Measurements from ENCODE around the gene KAZN.

KAZN gene

DNA sequence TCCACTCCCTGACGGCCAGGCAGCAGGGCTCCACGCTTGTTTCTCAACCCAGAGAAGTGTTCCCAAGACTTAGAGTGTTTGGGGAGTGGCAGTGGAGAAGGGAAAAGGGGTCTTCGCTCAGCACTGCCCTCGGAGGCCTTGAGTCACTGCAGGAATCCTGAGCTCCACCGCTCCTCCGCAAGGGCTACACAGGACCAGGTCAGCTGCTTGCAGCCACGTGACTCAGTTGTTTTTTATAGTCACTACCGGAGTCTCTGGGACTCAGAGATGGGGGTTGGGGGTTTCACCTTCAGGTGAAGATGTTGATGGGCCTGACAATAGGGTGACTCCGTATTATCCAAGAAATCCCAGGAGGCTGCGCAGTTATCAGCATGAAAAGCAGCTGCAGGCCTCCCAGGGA is 478.9 kb downstream of the KAZN start:
- H3K27ac ChIP-seq (ENCODE audit: insufficient read depth, low read length, poor library complexity, severe bottlenecking): no peak overlapping the region
- no peak overlapping the region for H3K4me3 ChIP-seq (ENCODE audit: insufficient read depth, low read depth, low read length, poor library complexity, severe bottlenecking)
- no peaks in the 10 kb centered on the region for H3K36me3 ChIP-seq (ENCODE audit: control insufficient read depth, insufficient read depth, low read length)
- no peaks in the 10 kb centered on the region for H3K9me3 ChIP-seq (ENCODE audit: control insufficient read depth, low read length)
- H3K27me3 ChIP-seq (replicated peaks; ENCODE audit: control insufficient read depth, insufficient read depth, low read length, poor library complexity, severe bottlenecking): no peaks in the 10 kb centered on the region
- no peak for DNase-seq
- no peaks in the 10 kb centered on the region for H3K4me1 ChIP-seq (ENCODE audit: control insufficient read depth, insufficient read depth, low read length, poor library complexity, severe bottlenecking)

- Histone ChIP-seq H3K36me3 (ENCODE audit: control insufficient read depth, insufficient read depth, low read length) (no peaks in the 10 kb centered on the region), H3K4me1 (ENCODE audit: control insufficient read depth, insufficient read depth, low read length, poor library complexity, severe bottlenecking) (no peaks in the 10 kb centered on the region), H3K27me3 (replicated peaks; ENCODE audit: control insufficient read depth, insufficient read depth, low read length, poor library complexity, severe bottlenecking) (no peaks in the 10 kb centered on the region), H3K9me3 (ENCODE audit: control insufficient read depth, low read length) (no peaks in the 10 kb centered on the region), H3K4me3 (ENCODE audit: insufficient read depth, low read depth, low read length, poor library complexity, severe bottlenecking) (no peak overlapping the region), H3K27ac (ENCODE audit: insufficient read depth, low read length, poor library complexity, severe bottlenecking) (no peak overlapping the region)
- no peak for DNase-seq
Measured at GRCh38 chr1:15080328-15081007, 482.0 kb downstream of the KAZN start.

DNA sequence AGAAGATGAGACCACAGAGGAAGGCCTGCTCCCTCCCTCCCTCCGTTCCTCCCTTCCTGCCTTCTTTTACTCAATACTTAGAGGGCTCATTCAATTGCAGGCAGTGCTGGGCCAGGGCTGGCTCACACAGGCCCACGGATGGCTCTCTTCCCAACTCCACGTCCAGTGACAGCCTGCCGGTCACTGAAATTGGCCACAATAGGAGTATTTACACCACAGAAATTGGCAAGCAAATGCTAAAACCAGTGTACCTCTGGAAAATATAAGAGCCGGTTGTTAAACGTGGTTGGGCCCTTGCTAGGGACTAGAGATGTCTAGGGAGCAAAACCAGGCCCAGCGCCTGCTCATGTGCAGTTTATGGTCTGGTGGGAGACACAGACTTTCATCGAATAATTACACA is 482.6 kb downstream of the KAZN start:
- Histone ChIP-seq H3K4me1 (ENCODE audit: control insufficient read depth, insufficient read depth, low read length, poor library complexity, severe bottlenecking) (no peaks in the 10 kb centered on the region), H3K27ac (ENCODE audit: insufficient read depth, low read length, poor library complexity, severe bottlenecking) (no peak overlapping the region), H3K4me3 (ENCODE audit: insufficient read depth, low read depth, low read length, poor library complexity, severe bottlenecking) (no peak overlapping the region), H3K9me3 (ENCODE audit: control insufficient read depth, low read length) (no peaks in the 10 kb centered on the region), H3K36me3 (ENCODE audit: control insufficient read depth, insufficient read depth, low read length) (no peaks in the 10 kb centered on the region), H3K27me3 (replicated peaks; ENCODE audit: control insufficient read depth, insufficient read depth, low read length, poor library complexity, severe bottlenecking) (no peaks in the 10 kb centered on the region)
- DNase-seq: no peak

- Histone ChIP-seq H3K27me3 (replicated peaks; ENCODE audit: control insufficient read depth, insufficient read depth, low read length, poor library complexity, severe bottlenecking) (no peaks in the 10 kb centered on the region), H3K9me3 (ENCODE audit: control insufficient read depth, low read length) (no peaks in the 10 kb centered on the region), H3K36me3 (ENCODE audit: control insufficient read depth, insufficient read depth, low read length) (no peaks in the 10 kb centered on the region), H3K27ac (ENCODE audit: insufficient read depth, low read length, poor library complexity, severe bottlenecking) (no peak overlapping the region), H3K4me1 (ENCODE audit: control insufficient read depth, insufficient read depth, low read length, poor library complexity, severe bottlenecking) (no peaks in the 10 kb centered on the region), H3K4me3 (ENCODE audit: insufficient read depth, low read depth, low read length, poor library complexity, severe bottlenecking) (no peak overlapping the region)
- no peak for DNase-seq
Measured at GRCh38 chr1:15083578-15083977, 485.1 kb downstream of the KAZN start.

DNA sequence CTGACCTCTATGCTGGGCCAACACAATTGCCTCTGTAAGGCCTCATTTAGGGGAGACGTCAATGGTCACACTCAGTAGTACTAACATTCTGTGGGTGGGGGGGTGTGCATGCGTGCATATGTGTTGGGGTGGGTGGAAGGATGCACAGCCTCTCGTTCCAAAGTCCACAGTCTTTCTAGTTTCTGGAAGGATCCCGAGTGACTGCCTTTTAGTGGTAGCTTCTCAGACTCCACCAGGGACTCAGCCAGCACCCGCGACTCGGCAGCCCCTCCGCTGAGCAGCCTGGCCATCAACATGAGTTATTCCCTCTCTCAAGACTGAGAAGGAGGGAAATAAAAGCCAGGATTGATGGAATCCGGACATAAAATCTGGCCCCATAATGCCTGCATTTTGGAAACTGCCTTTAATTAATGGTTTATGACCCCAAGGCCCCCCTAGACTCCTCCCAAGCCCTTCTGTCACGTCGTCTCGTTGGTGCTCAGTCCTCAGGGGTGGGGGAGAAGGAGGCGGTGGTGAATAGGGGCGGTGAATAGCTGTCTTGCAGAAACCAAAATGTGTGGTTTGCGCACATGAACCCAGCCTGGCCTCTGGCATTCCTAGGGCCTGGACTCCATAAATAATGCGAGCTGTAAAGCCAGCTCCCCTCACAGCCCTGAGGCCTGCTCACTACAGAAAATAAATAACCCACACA is 489.9 kb downstream of the KAZN start:
- no peak for DNase-seq
- H3K4me3 ChIP-seq (ENCODE audit: insufficient read depth, low read depth, low read length, poor library complexity, severe bottlenecking): no peak overlapping the region
- H3K36me3 ChIP-seq (ENCODE audit: control insufficient read depth, insufficient read depth, low read length): no peaks in the 10 kb centered on the region
- no peaks in the 10 kb centered on the region for H3K27me3 ChIP-seq (replicated peaks; ENCODE audit: control insufficient read depth, insufficient read depth, low read length, poor library complexity, severe bottlenecking)
- H3K4me1 ChIP-seq (ENCODE audit: control insufficient read depth, insufficient read depth, low read length, poor library complexity, severe bottlenecking): no peaks in the 10 kb centered on the region
- H3K27ac ChIP-seq (ENCODE audit: insufficient read depth, low read length, poor library complexity, severe bottlenecking): no peak overlapping the region
- H3K9me3 ChIP-seq (ENCODE audit: control insufficient read depth, low read length): no peaks in the 10 kb centered on the region

DNA sequence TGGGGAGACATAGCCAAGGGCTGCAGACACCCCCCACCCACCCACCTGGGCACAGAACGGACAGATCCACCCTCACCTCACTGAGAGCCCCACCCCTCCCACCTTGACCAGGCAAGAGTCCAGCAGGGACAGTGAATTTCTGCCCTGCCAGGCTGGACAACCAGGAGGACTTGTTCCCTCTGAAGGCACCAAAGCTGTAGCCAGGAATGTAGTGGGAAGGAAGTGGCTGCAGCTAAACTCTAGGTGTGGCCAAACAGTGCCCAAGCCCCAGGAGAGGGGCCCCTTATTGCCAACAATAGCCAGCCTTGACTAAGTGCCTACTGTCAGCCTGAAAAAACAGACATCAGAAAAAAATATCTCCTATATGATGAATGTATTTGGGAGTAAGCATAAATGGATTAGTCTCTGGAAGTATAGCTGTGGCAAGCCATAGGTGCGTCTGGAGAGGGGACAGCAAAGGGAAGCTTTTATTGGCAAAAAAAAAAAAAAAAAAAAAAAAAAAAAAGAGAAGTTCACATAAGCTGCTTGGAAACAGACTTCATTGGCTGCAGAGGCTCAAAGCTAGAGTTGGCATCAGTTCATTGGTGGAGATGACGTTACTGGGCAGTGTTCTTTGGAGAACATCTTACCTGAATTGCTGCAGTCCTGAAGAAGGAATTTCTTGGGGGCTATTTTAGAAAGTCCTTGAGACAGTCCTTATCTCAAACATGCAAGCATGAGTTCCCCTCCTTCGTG is 490.9 kb downstream of the KAZN start:
- H3K27ac ChIP-seq (ENCODE audit: insufficient read depth, low read length, poor library complexity, severe bottlenecking): no peak overlapping the region
- H3K4me1 ChIP-seq (ENCODE audit: control insufficient read depth, insufficient read depth, low read length, poor library complexity, severe bottlenecking): no peaks in the 10 kb centered on the region
- no peak for DNase-seq
- no peak overlapping the region for H3K4me3 ChIP-seq (ENCODE audit: insufficient read depth, low read depth, low read length, poor library complexity, severe bottlenecking)
- H3K36me3 ChIP-seq (ENCODE audit: control insufficient read depth, insufficient read depth, low read length): no peaks in the 10 kb centered on the region
- H3K9me3 ChIP-seq (ENCODE audit: control insufficient read depth, low read length): no peaks in the 10 kb centered on the region
- no peaks in the 10 kb centered on the region for H3K27me3 ChIP-seq (replicated peaks; ENCODE audit: control insufficient read depth, insufficient read depth, low read length, poor library complexity, severe bottlenecking)

- Histone ChIP-seq H3K27ac (ENCODE audit: insufficient read depth, low read length, poor library complexity, severe bottlenecking) (no peak overlapping the region), H3K36me3 (ENCODE audit: control insufficient read depth, insufficient read depth, low read length) (no peaks in the 10 kb centered on the region), H3K4me1 (ENCODE audit: control insufficient read depth, insufficient read depth, low read length, poor library complexity, severe bottlenecking) (no peaks in the 10 kb centered on the region), H3K4me3 (ENCODE audit: insufficient read depth, low read depth, low read length, poor library complexity, severe bottlenecking) (no peak overlapping the region), H3K27me3 (replicated peaks; ENCODE audit: control insufficient read depth, insufficient read depth, low read length, poor library complexity, severe bottlenecking) (no peaks in the 10 kb centered on the region), H3K9me3 (ENCODE audit: control insufficient read depth, low read length) (no peaks in the 10 kb centered on the region)
- no peak for DNase-seq
Measured at GRCh38 chr1:15090373-15090772, 491.9 kb downstream of the KAZN start.

DNA sequence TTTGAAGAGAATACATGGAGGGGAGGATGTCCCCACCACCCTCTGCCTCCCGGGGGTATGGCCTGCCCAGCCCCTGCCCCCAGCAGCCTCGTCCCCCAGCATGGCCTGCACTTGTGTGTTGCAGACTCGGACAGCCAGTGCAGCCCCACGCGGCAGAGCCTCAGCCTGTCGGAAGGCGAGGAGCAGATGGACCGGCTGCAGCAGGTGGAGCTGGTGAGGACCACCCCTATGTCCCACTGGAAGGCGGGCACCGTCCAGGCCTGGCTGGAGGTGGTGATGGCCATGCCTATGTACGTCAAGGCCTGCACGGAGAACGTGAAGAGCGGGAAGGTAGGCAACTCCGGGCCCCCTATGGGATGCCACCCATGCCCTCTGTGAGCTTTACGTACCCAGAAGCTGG is 495.6 kb downstream of the KAZN start:
- Histone ChIP-seq H3K27me3 (replicated peaks; ENCODE audit: control insufficient read depth, insufficient read depth, low read length, poor library complexity, severe bottlenecking) (no peaks in the 10 kb centered on the region), H3K9me3 (ENCODE audit: control insufficient read depth, low read length) (no peaks in the 10 kb centered on the region), H3K36me3 (ENCODE audit: control insufficient read depth, insufficient read depth, low read length) (no peaks in the 10 kb centered on the region), H3K27ac (ENCODE audit: insufficient read depth, low read length, poor library complexity, severe bottlenecking) (no peak overlapping the region), H3K4me3 (ENCODE audit: insufficient read depth, low read depth, low read length, poor library complexity, severe bottlenecking) (no peak overlapping the region), H3K4me1 (ENCODE audit: control insufficient read depth, insufficient read depth, low read length, poor library complexity, severe bottlenecking) (no peaks in the 10 kb centered on the region)
- DNase-seq: no peak

- Histone ChIP-seq H3K4me3 (ENCODE audit: insufficient read depth, low read depth, low read length, poor library complexity, severe bottlenecking) (no peak overlapping the region), H3K27me3 (replicated peaks; ENCODE audit: control insufficient read depth, insufficient read depth, low read length, poor library complexity, severe bottlenecking) (no peaks in the 10 kb centered on the region), H3K27ac (ENCODE audit: insufficient read depth, low read length, poor library complexity, severe bottlenecking) (no peak overlapping the region), H3K9me3 (ENCODE audit: control insufficient read depth, low read length) (no peaks in the 10 kb centered on the region), H3K4me1 (ENCODE audit: control insufficient read depth, insufficient read depth, low read length, poor library complexity, severe bottlenecking) (no peaks in the 10 kb centered on the region), H3K36me3 (ENCODE audit: control insufficient read depth, insufficient read depth, low read length) (no peaks in the 10 kb centered on the region)
- no peak for DNase-seq
Measured at GRCh38 chr1:15094719-15095495, 496.4 kb downstream of the KAZN start.
